ENCODE results near the gene ETV2. TPM values are rescaled to one million over a fixed set of nuclear protein-coding genes. Genes with fewer than 3 reads are reported as not detected.
"Not testable (repeated sequence)": the region's sequence is repeated elsewhere in the genome, so short reads cannot be mapped to it uniquely, and the experiment has no call there.

ETV2 gene
- total RNA-seq, 1 donor from 2014 or later: 0.17 TPM

DNA sequence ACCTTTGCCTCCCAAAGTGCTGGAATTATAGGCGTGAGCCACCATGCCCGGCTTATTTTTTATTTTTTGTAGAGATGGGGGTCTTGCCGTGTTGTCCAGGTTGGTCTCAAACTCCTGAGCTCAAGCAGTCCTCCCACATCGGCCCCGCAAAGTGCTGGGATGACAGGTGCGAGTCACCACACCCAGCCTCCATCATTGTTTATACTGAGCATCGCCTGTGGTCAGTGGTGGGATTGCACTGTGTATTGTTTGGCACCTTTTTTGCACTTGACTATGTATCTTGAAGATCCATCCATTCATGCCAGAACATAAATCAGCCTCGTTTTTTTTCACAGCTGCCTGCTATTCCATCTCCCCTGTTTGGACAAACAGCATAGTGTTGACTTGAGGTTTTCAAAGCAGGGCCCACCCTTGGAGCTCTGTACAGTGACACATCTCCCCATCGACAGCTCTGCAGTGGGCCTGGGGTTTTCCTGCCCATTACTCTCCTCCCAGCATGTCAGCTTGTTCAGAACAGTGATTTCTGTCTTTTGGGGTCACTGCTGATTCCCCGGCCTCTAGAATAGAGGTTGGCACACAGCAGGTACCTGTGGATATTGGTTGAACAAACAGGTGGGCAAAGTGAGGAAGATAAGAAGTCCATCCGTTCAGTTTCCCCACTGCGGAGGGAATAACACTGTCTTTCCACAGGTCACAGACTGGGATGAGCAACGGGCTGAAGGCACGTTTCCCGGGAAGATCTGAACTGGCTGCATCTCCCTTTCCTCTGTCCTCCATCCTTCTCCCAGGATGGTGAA lies 16.6 kb downstream of the ETV2 start:
- no peak for DNase-seq

DNA sequence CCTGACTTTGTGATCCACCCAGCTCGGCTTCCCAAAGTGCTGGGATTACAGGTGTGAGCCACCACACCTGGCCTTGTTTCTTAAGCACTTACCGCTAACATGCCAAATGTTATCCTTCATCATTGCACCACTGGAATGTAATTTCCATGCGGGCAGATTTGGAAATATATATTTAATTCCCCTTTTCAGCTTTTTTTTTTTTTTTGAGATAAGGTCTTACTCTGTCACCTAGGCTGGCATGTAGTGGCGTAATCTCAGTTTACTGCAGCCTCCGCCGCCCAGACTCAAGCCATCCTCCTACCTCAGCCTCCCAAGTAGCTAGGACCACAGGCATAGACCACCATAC lies 20.4 kb downstream of the ETV2 start:
- DNase-seq: no peak

DNA sequence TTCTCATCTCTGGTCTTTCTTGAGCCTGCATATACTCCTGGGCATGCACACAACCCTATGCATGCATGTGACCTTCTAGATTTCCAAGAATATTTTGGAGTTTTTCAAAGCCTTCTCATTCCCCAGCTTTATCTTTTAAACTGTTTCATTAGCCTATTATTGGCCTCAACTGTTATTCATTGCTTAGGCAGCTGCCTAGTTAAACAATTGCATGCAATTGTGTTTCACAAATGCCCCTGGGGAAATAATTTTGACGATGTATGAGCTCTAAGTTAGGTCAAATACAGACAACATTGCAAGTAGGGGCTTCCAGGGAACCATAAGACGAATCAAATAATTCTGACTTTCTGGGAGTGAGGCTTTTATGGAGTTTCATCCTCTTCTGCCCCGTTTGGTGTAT lies 22.4 kb downstream of the ETV2 start:
- DNase-seq: no peak

DNA sequence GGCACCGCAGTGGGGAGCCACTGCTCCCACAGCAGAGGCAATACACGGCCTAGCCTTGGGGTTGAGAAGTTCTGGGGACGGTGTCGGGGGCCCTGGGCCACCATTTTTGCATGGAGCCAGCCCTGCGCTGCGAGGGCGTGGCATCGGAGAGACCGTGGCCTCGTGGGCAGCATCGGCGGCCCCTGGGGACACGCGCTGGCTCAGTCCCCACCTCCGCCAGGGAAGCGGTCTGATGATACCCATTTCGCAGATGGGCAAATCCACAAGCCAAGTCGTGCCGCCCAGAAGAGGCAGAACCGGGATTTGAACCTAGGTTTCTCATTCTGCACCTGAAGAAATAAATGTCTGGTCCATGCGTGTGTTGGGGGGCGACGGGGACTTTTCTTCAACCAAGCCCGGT lies 23.6 kb downstream of the ETV2 start:
- DNase-seq: no peak

DNA sequence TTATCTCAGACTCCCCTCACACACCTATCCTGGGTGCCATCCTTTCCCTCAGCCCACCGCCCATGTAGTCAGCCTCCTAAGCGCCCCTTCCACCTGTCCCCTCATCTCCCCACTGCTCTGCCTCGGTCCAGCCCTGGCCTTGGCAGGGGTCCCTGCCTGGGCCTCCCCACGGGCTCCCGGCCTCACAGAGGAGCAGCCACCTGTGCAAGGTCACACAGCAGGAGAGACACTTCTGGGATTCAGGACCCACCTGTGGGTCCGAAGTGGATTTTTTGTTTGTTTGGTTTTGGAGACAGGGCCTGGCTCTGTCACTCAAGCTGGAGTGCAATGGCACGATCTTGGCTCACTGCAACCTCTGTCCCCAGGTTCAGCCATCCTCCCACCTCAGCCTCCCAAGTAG lies 24.1 kb downstream of the ETV2 start:
- no peak for DNase-seq

- no peak for DNase-seq
These were observed 24.8 kb downstream of the ETV2 start, which contains the start of gene UPK1A for GRCh38 chr19:35666251-35666913. Gene UPK1A, plus strand, starts transcription at chr19:35666517. Its CDS starts 296 bp downstream, at chr19:35666813.

DNA sequence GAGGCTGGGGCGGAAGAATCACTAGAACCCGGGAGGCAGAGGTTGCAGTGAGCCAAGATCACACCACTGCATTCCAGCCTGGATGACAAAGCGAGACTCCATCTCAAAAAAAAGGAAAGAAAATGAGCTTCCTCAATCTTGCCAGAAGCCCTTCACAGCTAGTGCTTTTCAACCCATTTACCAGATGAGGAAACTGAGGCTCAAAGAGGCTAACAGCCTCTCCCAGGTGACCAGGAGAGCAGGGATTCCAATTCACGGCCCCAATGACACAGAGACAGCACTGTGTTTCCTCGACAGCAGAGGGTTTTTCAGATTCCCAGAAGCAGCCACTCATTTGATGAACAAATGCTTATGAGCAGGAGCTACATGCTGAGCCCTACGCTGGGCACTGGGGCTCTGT lies 28.0 kb downstream of the ETV2 start:
- DNase-seq: no peak

DNA sequence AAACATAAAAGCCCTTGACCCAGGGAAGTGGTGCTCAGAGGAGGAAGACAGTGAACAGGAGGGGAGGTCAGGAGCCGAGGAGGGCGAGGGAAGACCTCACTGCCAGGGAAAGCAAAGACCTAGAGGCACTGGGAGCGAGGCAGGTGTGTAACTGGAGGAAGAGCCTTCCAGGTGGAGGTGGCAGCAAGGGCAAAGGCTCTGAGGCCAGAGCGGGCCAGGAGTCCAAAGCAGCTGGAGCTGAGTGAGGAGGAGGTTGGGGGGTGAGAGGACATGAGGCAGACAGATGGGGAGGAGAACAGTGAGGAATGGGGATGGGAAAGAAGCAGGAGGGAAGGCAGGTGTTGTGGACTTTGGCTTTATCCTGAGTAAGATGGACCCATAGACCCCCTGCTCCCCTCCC lies 28.4 kb downstream of the ETV2 start:
- DNase-seq: no peak

GRCh38 chr19:35670686-35671085 lies 29.1 kb downstream of the ETV2 start:
- DNase-seq: no peak

GRCh38 chr19:35671818-35672217 lies 30.3 kb downstream of the ETV2 start:
- no peak for DNase-seq

- peak; percentile 44 for DNase-seq
These were observed 31.7 kb downstream of the ETV2 start for GRCh38 chr19:35673121-35673804.

DNA sequence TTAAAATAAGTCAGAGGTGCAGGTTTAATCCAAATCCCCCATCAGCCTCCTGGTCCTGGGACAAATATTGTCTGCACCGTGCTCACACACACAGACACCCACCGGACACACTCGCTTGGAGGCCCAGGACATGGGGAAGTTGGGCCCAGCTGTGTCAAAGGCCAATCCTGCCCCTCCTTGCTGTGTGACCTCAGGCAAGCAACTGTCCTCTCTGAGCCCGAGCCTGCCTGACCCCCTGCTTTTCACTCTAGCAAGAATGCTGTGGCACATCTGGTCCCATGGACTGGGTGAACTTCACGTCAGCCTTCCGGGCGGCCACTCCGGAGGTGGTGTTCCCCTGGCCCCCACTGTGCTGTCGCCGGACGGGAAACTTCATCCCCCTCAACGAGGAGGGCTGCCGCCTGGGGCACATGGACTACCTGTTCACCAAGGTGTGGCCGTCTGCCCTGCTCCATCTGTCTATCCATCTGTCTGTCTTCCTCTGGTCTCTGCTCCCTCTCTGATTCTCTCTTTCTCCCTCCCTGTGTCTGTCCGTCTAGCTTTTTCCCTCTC lies 34.1 kb downstream of the ETV2 start:
- no peak for DNase-seq

DNA sequence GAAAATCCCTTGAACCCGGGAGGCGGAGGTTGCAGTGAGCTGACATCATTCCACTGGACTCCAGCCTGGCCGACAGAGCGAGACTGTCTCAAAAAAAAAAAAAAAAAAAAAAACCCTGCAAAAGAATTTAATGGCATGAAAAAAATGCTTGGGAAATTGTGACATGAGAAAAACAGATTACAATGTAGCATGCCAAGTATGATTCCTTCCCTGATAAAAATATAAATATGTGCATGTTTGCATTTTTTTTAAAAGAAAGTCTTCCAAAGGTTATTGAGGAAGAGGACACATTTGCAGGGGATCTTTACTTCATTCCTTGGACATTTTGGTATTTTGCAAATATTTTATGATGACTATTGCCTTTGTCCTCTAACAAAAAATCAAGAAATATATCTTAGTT lies 48.3 kb downstream of the ETV2 start:
- DNase-seq: no peak

GRCh38 chr19:35691106-35691505 lies 49.6 kb downstream of the ETV2 start:
- DNase-seq: not testable (repeated sequence)

- no peak for DNase-seq
These were observed 50.5 kb downstream of the ETV2 start for GRCh38 chr19:35692010-35692409.

DNA sequence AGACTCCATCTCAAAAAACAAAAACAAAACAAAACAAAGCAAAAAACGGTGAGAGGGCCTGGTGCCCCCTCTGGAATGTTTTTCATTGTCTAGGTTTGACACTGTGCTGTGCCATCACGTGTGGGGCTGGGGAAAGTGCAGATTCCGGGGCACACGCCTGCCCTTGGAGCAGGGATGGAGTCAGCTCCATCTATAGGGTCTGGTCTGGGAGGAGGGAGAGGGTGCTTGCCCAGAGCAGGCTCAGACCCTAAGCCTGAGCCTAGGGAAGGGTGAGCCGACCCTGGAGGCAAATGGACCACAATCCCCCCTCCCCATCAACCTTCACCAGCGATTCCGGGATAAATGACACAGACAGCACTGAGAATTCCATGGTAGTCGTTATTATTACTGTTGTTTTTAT lies 51.9 kb downstream of the ETV2 start:
- DNase-seq: no peak

DNA sequence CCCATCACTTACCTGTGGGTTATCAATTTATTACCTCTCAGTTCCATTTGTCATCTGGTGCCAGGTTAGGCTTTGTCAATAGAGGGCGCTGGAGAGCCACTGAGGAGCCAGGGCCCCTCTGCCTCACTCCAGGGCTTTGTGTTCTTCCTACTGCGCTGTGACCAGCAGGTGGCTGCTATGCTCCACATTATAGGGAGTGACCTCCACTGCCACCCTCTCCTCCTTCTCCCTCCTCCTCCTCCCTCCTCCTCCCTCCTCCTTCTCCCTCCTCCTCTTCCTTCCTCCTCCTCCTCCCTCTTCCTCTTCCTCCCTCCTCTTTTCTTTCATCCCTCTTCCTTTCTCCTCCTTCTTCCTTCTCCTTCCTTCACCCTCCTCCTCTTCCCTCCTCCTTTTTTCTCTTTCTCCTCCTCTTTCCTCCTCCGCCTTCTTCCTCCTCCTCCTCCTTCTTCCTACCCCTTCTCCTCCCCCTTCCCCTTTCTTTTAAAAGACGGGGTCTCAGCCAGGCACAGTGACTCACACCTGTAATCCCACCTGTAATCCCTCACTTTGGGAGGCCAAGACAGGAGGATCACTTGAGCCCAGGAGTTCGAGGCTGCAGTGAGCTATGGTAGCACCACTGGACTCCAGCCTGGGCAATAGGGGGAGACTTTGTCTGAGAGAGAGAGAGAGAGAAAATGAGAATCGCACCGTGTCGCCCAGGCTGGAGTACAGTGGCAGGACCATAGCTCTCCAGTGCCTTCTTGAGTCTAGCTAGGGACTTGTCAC lies 52.5 kb downstream of the ETV2 start:
- DNase-seq: peak; percentile 90

Other genes with a start within 250 kb of the ETV2 start
- gene FFAR2, start 193.5 kb upstream of the ETV2 start, total RNA-seq: not detected in 2 replicates
- gene KRTDAP, start 151.3 kb upstream of the ETV2 start, total RNA-seq: not detected in 2 replicates
- 0.34 TPM in 1 of 2 replicates, not detected in the other for gene DMKN, start 128.1 kb upstream of the ETV2 start, total RNA-seq
- gene SBSN, start 113.4 kb upstream of the ETV2 start, total RNA-seq: 0.09 TPM in 1 of 2 replicates, not detected in the other
- not detected in 2 replicates for gene GAPDHS, start 108.3 kb upstream of the ETV2 start, total RNA-seq
- 57.4 and 68.8 TPM in 2 replicates for gene TMEM147, start 96.1 kb upstream of the ETV2 start, total RNA-seq
- gene ATP4A, start 78.1 kb upstream of the ETV2 start, total RNA-seq: not detected in 2 replicates
- not detected in 2 replicates for gene PMIS2, start 55.6 kb upstream of the ETV2 start, total RNA-seq
- gene HAUS5, start 29.0 kb upstream of the ETV2 start, total RNA-seq: 4.8 and 11.1 TPM in 2 replicates
- 45.4 and 47.6 TPM in 2 replicates for gene RBM42, start 12.7 kb upstream of the ETV2 start, total RNA-seq
- 236 and 493 TPM in 2 replicates for gene COX6B1, start 6.6 kb downstream of the ETV2 start, total RNA-seq
- gene UPK1A, start 24.8 kb downstream of the ETV2 start, total RNA-seq: 0.09 TPM in 1 of 2 replicates, not detected in the other
- not detected in 2 replicates for gene ZBTB32, start 62.8 kb downstream of the ETV2 start, total RNA-seq
- gene KMT2B, start 76.3 kb downstream of the ETV2 start, total RNA-seq: 7.3 and 15.4 TPM in 2 replicates
- 1.9 and 2.2 TPM in 2 replicates for gene IGFLR1, start 100.7 kb downstream of the ETV2 start, total RNA-seq
- gene U2AF1L4, start 103.7 kb downstream of the ETV2 start, total RNA-seq: 2.9 and 7.8 TPM in 2 replicates
- 15.1 and 16.1 TPM in 2 replicates for gene PSENEN, start 103.9 kb downstream of the ETV2 start, total RNA-seq
- 4.7 and 8.2 TPM in 2 replicates for gene LIN37, start 106.8 kb downstream of the ETV2 start, total RNA-seq
- gene HSPB6, start 115.3 kb downstream of the ETV2 start, total RNA-seq: 0.17 and 1.2 TPM in 2 replicates
- gene PROSER3, start 116.4 kb downstream of the ETV2 start, total RNA-seq: 3.3 and 3.7 TPM in 2 replicates
- 4.7 and 4.8 TPM in 2 replicates for gene ARHGAP33, start 133.8 kb downstream of the ETV2 start, total RNA-seq
- not detected in 2 replicates for gene PRODH2, start 171.1 kb downstream of the ETV2 start, total RNA-seq
- not detected in 2 replicates for gene NPHS1, start 210.8 kb downstream of the ETV2 start, total RNA-seq
- gene KIRREL2, start 215.2 kb downstream of the ETV2 start, total RNA-seq: not detected in 2 replicates
- gene APLP1, start 226.8 kb downstream of the ETV2 start, total RNA-seq: 1.9 and 2.5 TPM in 2 replicates